K562 (cell line): ENCODE data around the gene REXO2. TPM values are rescaled to one million over a fixed set of nuclear protein-coding genes. Genes with fewer than 3 reads are reported as not detected.

ENCODE experiments used
- CTBP1 ChIP-seq: fragments of 450-650 bp; IDR thresholded peaks from 2 replicates; pipeline ENCODE4 v1.6.1; 2016; ENCODE audit warnings: borderline replicate concordance
- L3MBTL2 ChIP-seq: fragments of 450-650 bp; IDR thresholded peaks from 2 replicates; pipeline ENCODE4 v1.6.1; 2016; ENCODE audit warnings: mild to moderate bottlenecking, moderate library complexity
- NELFE ChIP-seq: IDR thresholded peaks from 2 replicates; pipeline ENCODE4 v1.6.1; 2011; ENCODE audit warnings: mild to moderate bottlenecking; ENCODE audit not compliant: insufficient read depth, insufficient read length
- POLR2A ChIP-seq: fragments of 450-650 bp; conservative IDR thresholded peaks from 2 replicates; pipeline ENCODE4 v1.6.1; 2016
- POU5F1 ChIP-seq: fragments of 150-350 bp; IDR thresholded peaks from 2 replicates; pipeline ENCODE4 v1.6.1; 2014; ENCODE audit warnings: borderline replicate concordance, low read length, low read depth, mild to moderate bottlenecking; ENCODE audit not compliant: partially characterized antibody
- SMAD4 ChIP-seq: fragments of 250-450 bp; sonication (Bioruptor Pico); conservative IDR thresholded peaks from 2 replicates; pipeline ENCODE4 v1.8.0; 2021; ENCODE audit warnings: inconsistent platforms, mild to moderate bottlenecking, moderate library complexity
- TBL1XR1 ChIP-seq, 2 experiments: IDR thresholded peaks; 2 replicates each; pipeline ENCODE4 v1.6.1; 2012; ENCODE audit warnings: improper control_type of control experiment in 2 of 2, low read length in 2 of 2, mild to moderate bottlenecking in 1 of 2
- ZNF175 ChIP-seq: fragments of 200-800 bp; sonication (Bioruptor generic); IDR thresholded peaks from 2 replicates; pipeline ENCODE4 v1.6.1; 2016; ENCODE audit warnings: low read depth, mild to moderate bottlenecking, missing genetic modification characterization, missing compliant biosample characterization
- ZNF764 ChIP-seq: fragments of 250-450 bp; sonication (Bioruptor Pico); IDR thresholded peaks from 2 replicates; pipeline ENCODE4 v1.4.0; 2020; ENCODE audit warnings: low read depth, mild to moderate bottlenecking, moderate library complexity
- polyA plus RNA-seq, 8 experiments: library from polyadenylated mRNA; depleted of rRNA in 4 of 8; stranded (reverse) in 5 of 8; unstranded in 3 of 8; fragments of >200 nt; fragmentation: Nextera tagmentation in 2 of 8; fragmentation: Illumina TruSeq in 1 of 8; extraction: Ambion mirVana in 2 of 8; extraction: Trizol in 1 of 8; gene quantifications; 2 replicates each; pipeline versions ENCODE4 v1.2.1 to v1.2.3, GENCODE V29; 2011 to 2014; ENCODE audit warnings: inconsistent platforms in 1 of 8, missing spikeins in 1 of 8
- total RNA-seq, 7 experiments: library from RNA; depleted of rRNA in 6 of 7; stranded (reverse); fragments of >200 nt in 6 of 7; fragmentation: Illumina TruSeq in 2 of 7; extraction: Trizol in 2 of 7; gene quantifications; 2 replicates each; pipeline versions ENCODE4 v1.2.1 to v1.2.3, GENCODE V29; 2011 to 2021; ENCODE audit warnings: low replicate concordance in 1 of 7
- TF ChIP-seq, protein P1 (sequence below): sonication (generic); formaldehyde crosslinking; IDR thresholded peaks from 2 replicates; pipeline ENCODE4 v1.8.1; 2023; ENCODE audit warnings: mild to moderate bottlenecking, missing genetic modification reagents, moderate library complexity
- TF ChIP-seq, protein P2 (sequence below): fragments of 450-650 bp; IDR thresholded peaks from 2 replicates; pipeline ENCODE4 v1.6.1; 2016; ENCODE audit warnings: antibody characterized with exemption
- TF ChIP-seq, protein P3 (sequence below): fragments of 250-450 bp; sonication (Bioruptor Pico); IDR thresholded peaks from 2 replicates; pipeline ENCODE4 v1.8.0; 2021; ENCODE audit warnings: moderate library complexity, mild to moderate bottlenecking, inconsistent platforms
- TF ChIP-seq, protein P4 (sequence below): sonication (generic); formaldehyde crosslinking; IDR thresholded peaks from 2 replicates; pipeline ENCODE4 v1.8.0; 2022; ENCODE audit warnings: mild to moderate bottlenecking, missing genetic modification reagents

The REXO2 gene
- total and polyA plus RNA-seq, 9 of the 15 experiments (the other 6 are each of a cell fraction or from before 2014, with no cell fraction given): 143 to 370 (median 193) TPM

DNA sequence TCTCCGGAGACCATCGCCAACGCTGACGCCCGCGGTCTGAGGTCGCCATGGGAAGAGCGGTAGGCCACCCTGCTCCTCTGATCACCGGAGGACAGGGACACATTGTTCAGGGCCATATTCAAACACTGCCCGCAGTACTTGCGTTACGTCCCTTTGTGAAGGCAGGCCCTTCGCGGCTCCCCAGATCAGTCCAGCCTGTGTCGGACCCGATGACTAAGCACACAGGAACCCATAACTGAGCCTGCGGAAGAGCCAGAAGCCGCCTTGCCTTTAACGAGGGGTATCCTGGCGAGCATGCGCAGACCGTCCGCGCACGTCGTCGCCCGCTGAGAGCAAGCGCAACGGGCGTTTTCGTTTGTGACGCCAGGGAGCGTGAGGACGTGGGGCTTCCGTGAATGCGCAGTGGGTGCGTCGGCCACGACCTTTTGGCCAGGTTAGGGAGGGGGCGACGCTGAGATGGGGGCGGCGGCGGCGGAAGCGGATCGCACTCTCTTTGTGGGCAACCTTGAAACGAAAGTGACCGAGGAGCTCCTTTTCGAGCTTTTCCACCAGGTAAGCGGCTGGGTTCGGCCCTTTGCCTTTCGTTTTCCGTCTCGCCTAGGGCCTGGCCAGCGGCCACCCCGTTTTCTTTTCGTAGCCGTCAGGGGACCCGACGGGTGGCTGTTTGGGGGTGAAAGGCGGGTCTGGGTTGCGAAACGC, 38.9 kb upstream of the REXO2 start, which contains the start of the genes C11orf71 and RBM7 (continued):
- TF ChIP-seq ZNF764 (CRISPR knock-in tag) (0 out of 2 replicates have a peak, but pooled peaks have one; percentile 23), TBL1XR1 (IDR thresholded peaks at IDR 0.05; ENCODE audit: low read length in 2 of 2) (peak in 1 of 2 experiments; percentile 54; a peak in 1 of 4 replicates), POLR2A (peak; percentile 98), CTBP1 (peak; percentile 35; the same call in 1 of the 2 replicates), ZNF175 (CRISPR knock-in tag) (no peak), NELFE (no peak), POU5F1 (peak; percentile 90), SMAD4 (CRISPR knock-in tag) (peak; percentile 62), L3MBTL2 (peak; percentile 95)
- TF ChIP-seq, protein P1, sequence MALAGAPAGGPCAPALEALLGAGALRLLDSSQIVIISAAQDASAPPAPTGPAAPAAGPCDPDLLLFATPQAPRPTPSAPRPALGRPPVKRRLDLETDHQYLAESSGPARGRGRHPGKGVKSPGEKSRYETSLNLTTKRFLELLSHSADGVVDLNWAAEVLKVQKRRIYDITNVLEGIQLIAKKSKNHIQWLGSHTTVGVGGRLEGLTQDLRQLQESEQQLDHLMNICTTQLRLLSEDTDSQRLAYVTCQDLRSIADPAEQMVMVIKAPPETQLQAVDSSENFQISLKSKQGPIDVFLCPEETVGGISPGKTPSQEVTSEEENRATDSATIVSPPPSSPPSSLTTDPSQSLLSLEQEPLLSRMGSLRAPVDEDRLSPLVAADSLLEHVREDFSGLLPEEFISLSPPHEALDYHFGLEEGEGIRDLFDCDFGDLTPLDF (CRISPR knock-in tag): no peak
- TF ChIP-seq, protein P2, sequence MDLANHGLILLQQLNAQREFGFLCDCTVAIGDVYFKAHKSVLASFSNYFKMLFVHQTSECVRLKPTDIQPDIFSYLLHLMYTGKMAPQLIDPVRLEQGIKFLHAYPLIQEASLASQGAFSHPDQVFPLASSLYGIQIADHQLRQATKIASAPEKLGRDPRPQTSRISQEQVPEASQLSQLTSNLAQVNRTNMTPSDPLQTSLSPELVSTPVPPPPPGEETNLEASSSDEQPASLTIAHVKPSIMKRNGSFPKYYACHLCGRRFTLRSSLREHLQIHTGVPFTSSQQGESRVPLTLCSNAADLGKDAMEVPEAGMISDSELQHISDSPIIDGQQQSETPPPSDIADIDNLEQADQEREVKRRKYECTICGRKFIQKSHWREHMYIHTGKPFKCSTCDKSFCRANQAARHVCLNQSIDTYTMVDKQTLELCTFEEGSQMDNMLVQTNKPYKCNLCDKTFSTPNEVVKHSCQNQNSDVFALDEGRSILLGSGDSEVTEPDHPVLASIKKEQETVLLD: peak; percentile 99
- TF ChIP-seq, protein P3, sequence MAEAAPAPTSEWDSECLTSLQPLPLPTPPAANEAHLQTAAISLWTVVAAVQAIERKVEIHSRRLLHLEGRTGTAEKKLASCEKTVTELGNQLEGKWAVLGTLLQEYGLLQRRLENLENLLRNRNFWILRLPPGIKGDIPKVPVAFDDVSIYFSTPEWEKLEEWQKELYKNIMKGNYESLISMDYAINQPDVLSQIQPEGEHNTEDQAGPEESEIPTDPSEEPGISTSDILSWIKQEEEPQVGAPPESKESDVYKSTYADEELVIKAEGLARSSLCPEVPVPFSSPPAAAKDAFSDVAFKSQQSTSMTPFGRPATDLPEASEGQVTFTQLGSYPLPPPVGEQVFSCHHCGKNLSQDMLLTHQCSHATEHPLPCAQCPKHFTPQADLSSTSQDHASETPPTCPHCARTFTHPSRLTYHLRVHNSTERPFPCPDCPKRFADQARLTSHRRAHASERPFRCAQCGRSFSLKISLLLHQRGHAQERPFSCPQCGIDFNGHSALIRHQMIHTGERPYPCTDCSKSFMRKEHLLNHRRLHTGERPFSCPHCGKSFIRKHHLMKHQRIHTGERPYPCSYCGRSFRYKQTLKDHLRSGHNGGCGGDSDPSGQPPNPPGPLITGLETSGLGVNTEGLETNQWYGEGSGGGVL: no peak
- TF ChIP-seq, protein P4, sequence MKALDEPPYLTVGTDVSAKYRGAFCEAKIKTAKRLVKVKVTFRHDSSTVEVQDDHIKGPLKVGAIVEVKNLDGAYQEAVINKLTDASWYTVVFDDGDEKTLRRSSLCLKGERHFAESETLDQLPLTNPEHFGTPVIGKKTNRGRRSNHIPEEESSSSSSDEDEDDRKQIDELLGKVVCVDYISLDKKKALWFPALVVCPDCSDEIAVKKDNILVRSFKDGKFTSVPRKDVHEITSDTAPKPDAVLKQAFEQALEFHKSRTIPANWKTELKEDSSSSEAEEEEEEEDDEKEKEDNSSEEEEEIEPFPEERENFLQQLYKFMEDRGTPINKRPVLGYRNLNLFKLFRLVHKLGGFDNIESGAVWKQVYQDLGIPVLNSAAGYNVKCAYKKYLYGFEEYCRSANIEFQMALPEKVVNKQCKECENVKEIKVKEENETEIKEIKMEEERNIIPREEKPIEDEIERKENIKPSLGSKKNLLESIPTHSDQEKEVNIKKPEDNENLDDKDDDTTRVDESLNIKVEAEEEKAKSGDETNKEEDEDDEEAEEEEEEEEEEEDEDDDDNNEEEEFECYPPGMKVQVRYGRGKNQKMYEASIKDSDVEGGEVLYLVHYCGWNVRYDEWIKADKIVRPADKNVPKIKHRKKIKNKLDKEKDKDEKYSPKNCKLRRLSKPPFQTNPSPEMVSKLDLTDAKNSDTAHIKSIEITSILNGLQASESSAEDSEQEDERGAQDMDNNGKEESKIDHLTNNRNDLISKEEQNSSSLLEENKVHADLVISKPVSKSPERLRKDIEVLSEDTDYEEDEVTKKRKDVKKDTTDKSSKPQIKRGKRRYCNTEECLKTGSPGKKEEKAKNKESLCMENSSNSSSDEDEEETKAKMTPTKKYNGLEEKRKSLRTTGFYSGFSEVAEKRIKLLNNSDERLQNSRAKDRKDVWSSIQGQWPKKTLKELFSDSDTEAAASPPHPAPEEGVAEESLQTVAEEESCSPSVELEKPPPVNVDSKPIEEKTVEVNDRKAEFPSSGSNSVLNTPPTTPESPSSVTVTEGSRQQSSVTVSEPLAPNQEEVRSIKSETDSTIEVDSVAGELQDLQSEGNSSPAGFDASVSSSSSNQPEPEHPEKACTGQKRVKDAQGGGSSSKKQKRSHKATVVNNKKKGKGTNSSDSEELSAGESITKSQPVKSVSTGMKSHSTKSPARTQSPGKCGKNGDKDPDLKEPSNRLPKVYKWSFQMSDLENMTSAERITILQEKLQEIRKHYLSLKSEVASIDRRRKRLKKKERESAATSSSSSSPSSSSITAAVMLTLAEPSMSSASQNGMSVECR: peak; percentile 71; the same call in 1 of the 2 replicates
